ENCODE results near the gene RPS2.

RPS2 gene

GRCh38 chr16:1999866-2000514 lies 35.4 kb upstream of the RPS2 start:
- FAIRE-seq (no peak), DNase-seq (ENCODE audit: insufficient read length, low spot score) (no peak)
- no peak for TF ChIP-seq POU2F2 (IDR thresholded peaks at IDR 0.05; ENCODE audit: low read depth, low read length)
- TF ChIP-seq TAF1 (IDR thresholded peaks at IDR 0.05; ENCODE audit: low read depth, low read length), result no peak
- TF ChIP-seq POLR2A (IDR thresholded peaks at IDR 0.05; ENCODE audit: low read depth, low read length), result no peak
- TF ChIP-seq POLR2AphosphoS5 (IDR thresholded peaks at IDR 0.05; ENCODE audit: low read depth, low read length), result no peak
- no peak for TF ChIP-seq SPI1 (IDR thresholded peaks at IDR 0.05; ENCODE audit: low read depth, low read length)
- no peak for TF ChIP-seq PAX5 (IDR thresholded peaks at IDR 0.05; ENCODE audit: insufficient read depth, low read length, severe bottlenecking)

DNA sequence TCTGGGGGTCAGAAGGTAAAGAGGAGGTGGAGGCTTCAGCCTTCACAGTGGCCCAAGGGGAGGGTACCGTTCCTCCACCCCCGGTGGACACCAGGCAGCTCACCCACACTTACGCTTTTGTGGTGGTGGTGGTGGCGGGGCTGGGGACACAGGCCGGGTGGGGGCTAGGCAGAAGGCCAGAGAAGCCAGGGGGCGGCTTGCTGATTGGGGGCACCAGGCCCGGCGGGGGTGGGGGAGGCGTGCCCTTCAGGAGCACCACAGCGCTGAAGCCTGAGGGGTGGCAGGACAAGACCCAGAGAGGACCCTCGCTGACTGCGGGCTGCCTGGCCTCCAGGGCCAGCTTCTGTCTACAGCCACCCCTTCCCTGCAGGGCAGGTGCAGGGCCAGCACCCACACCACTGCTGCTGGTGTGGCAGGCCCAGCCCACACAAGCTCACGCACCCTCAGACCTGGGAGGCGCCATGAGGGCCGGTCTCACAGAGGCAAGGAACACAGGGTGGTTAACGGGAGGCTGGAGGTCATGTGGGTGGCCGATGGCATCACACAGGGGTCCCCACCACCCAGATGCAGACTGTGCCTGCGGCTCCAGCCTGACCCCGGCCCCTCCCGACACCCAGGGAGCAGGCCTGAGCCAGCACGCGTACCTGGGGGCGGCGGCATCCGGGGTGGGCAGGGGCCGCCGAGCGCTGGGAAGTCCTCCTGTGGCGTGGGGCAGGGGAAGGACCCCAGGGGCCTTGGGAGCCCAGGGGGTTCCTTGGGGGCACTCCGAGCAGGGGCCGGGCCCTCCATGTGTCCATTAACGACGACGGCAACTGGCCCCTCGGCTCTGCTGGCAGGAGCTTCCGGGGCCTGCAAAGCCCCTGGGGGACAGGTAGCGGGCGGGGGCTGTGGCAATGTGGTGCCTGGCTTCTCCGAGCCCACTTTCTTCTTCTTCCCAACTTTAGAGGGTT lies 34.5 kb upstream of the RPS2 start:
- no peak for DNase-seq (ENCODE audit: insufficient read length, low spot score)
- no peak for FAIRE-seq
- TF ChIP-seq POU2F2 (IDR thresholded peaks at IDR 0.05; ENCODE audit: low read depth, low read length), result no peak
- no peak for TF ChIP-seq PAX5 (IDR thresholded peaks at IDR 0.05; ENCODE audit: insufficient read depth, low read length, severe bottlenecking)
- no peak for TF ChIP-seq TAF1 (IDR thresholded peaks at IDR 0.05; ENCODE audit: low read depth, low read length)
- TF ChIP-seq POLR2AphosphoS5 (IDR thresholded peaks at IDR 0.05; ENCODE audit: low read depth, low read length), result no peak

GRCh38 chr16:1998360-1998835 lies 33.8 kb upstream of the RPS2 start:
- no peak for FAIRE-seq

GRCh38 chr16:1997494-1998359 lies 33.1 kb upstream of the RPS2 start:
- TF ChIP-seq POLR2A (IDR thresholded peaks at IDR 0.05; ENCODE audit: low read depth, low read length), result no peak
- no peak for TF ChIP-seq SPI1 (IDR thresholded peaks at IDR 0.05; ENCODE audit: low read depth, low read length)
- no peak for TF ChIP-seq POU2F2 (IDR thresholded peaks at IDR 0.05; ENCODE audit: low read depth, low read length)
- TF ChIP-seq POLR2AphosphoS5 (IDR thresholded peaks at IDR 0.05; ENCODE audit: low read depth, low read length), result no peak
- TF ChIP-seq TAF1 (IDR thresholded peaks at IDR 0.05; ENCODE audit: low read depth, low read length), result no peak
- TF ChIP-seq PAX5 (IDR thresholded peaks at IDR 0.05; ENCODE audit: insufficient read depth, low read length, severe bottlenecking), result no peak
- DNase-seq (ENCODE audit: insufficient read length, low spot score) (no peak), FAIRE-seq (no peak)

More at GRCh38 chr16:1998360-1998835, 33.8 kb upstream of the RPS2 start:
- TF ChIP-seq POLR2AphosphoS5 (IDR thresholded peaks at IDR 0.05; ENCODE audit: low read depth, low read length), result no peak
- TF ChIP-seq SPI1 (IDR thresholded peaks at IDR 0.05; ENCODE audit: low read depth, low read length), result no peak
- TF ChIP-seq PAX5 (IDR thresholded peaks at IDR 0.05; ENCODE audit: insufficient read depth, low read length, severe bottlenecking), result no peak
- TF ChIP-seq POU2F2 (IDR thresholded peaks at IDR 0.05; ENCODE audit: low read depth, low read length), result no peak
- no peak for TF ChIP-seq TAF1 (IDR thresholded peaks at IDR 0.05; ENCODE audit: low read depth, low read length)
- TF ChIP-seq POLR2A (IDR thresholded peaks at IDR 0.05; ENCODE audit: low read depth, low read length), result no peak
- DNase-seq (ENCODE audit: insufficient read length, low spot score), result no peak

- FAIRE-seq (peak; percentile 73), DNase-seq (ENCODE audit: insufficient read length, low spot score) (no peak)
- TF ChIP-seq POU2F2 (IDR thresholded peaks at IDR 0.05; ENCODE audit: low read depth, low read length) (no peak), POLR2AphosphoS5 (IDR thresholded peaks at IDR 0.05; ENCODE audit: low read depth, low read length) (no peak), PAX5 (IDR thresholded peaks at IDR 0.05; ENCODE audit: insufficient read depth, low read length, severe bottlenecking) (no peak), TAF1 (IDR thresholded peaks at IDR 0.05; ENCODE audit: low read depth, low read length) (no peak), SPI1 (IDR thresholded peaks at IDR 0.05; ENCODE audit: low read depth, low read length) (no peak), POLR2A (IDR thresholded peaks at IDR 0.05; ENCODE audit: low read depth, low read length) (no peak)
Observed at GRCh38 chr16:1993731-1994131, 29.1 kb upstream of the RPS2 start.

DNA sequence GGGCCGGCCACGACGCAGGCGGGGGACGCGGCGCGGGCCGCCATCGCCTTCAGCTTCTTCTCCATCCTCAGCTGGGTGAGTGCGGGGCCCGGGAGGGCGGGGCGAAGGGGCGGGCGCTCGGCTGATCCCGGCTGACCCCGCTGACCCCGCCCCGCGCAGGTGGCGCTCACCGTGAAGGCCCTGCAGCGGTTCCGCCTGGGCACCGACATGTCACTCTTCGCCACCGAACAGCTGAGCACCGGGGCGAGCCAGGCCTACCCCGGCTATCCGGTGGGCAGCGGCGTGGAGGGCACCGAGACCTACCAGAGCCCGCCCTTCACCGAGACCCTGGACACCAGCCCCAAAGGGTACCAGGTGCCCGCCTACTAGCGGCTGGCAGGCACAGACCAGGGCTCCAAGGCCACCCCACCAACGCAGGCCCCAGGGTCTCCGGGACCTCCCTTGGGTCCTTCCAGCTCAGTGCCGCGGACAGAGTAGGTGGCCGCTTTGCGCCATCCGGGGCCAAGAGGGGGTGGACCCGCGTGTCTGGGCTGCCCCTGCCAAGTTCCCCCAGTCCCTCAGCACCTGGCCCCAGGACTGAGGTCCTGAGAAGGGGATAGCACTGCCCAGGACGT lies 28.2 kb upstream of the RPS2 start:
- DNase-seq (ENCODE audit: insufficient read length, low spot score) (no peak), FAIRE-seq (no peak)
- TF ChIP-seq POLR2AphosphoS5 (IDR thresholded peaks at IDR 0.05; ENCODE audit: low read depth, low read length), result no peak
- TF ChIP-seq POU2F2 (IDR thresholded peaks at IDR 0.05; ENCODE audit: low read depth, low read length), result no peak
- no peak for TF ChIP-seq SPI1 (IDR thresholded peaks at IDR 0.05; ENCODE audit: low read depth, low read length)
- TF ChIP-seq POLR2A (IDR thresholded peaks at IDR 0.05; ENCODE audit: low read depth, low read length), result no peak
- TF ChIP-seq PAX5 (IDR thresholded peaks at IDR 0.05; ENCODE audit: insufficient read depth, low read length, severe bottlenecking), result no peak
- TF ChIP-seq TAF1 (IDR thresholded peaks at IDR 0.05; ENCODE audit: low read depth, low read length), result no peak

DNA sequence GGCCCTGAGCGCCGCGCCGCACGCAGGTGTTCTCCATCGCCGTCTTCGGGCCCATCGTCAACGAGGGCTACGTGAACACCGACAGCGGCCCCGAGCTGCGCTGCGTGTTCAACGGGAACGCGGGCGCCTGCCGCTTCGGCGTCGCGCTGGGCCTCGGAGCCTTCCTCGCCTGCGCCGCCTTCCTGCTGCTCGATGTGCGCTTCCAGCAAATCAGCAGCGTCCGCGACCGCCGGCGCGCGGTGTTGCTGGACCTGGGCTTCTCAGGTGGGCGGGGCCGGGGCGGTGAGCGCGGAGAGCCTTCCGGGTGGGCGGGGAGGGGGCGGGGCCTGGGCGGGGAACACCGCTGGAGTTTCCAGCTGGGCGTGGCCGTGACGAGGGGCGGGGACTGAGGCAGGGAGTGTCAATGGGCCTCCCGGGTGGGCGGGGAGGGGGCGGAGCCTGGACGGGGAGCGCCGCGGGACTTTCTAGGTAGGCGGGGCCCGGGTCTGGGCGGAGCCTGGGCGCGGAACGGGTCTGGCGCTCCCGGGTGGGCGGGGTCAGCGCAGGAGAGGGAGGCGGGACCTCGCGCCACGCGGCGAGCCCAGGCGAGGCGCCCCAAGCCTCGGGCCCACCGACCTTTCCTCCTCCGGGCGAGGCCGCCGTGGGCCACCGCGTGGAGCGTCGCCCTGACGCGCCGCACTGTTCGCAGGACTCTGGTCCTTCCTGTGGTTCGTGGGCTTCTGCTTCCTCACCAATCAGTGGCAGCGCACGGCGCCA lies 27.5 kb upstream of the RPS2 start:
- DNase-seq (ENCODE audit: insufficient read length, low spot score) (peak; percentile 99), FAIRE-seq (peak; percentile 72)
- TF ChIP-seq SPI1 (IDR thresholded peaks at IDR 0.05; ENCODE audit: low read depth, low read length) (no peak), TAF1 (IDR thresholded peaks at IDR 0.05; ENCODE audit: low read depth, low read length) (0 out of 2 replicates have a peak, but pooled peaks have one; percentile 24), PAX5 (IDR thresholded peaks at IDR 0.05; ENCODE audit: insufficient read depth, low read length, severe bottlenecking) (no peak), POU2F2 (IDR thresholded peaks at IDR 0.05; ENCODE audit: low read depth, low read length) (no peak), POLR2A (IDR thresholded peaks at IDR 0.05; ENCODE audit: low read depth, low read length) (peak; percentile 35; the same call in 1 of the 2 replicates), POLR2AphosphoS5 (IDR thresholded peaks at IDR 0.05; ENCODE audit: low read depth, low read length) (0 out of 2 replicates have a peak, but pooled peaks have one; percentile 22)

DNA sequence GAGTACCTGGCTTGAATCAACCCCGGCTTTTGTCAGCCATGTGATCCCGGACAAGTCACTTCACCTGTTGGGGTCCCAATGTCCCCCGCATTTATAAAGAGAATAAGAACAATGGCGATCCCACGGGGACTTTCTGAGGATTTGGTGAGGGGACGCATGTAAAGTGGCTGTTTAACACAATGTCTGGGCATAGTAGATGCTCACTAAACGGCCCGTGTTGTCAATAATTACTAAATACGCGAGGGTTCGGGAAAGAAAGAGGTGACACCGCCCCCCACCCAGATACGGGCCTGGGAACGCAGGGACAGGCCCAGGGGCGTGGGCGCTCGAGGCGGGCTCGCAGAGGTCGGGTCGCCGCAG lies 26.9 kb upstream of the RPS2 start:
- no peak for FAIRE-seq
- DNase-seq (ENCODE audit: insufficient read length, low spot score), result no peak

More for the DNA sequence above, 26.9 kb upstream of the RPS2 start:
- no peak for TF ChIP-seq POLR2AphosphoS5 (IDR thresholded peaks at IDR 0.05; ENCODE audit: low read depth, low read length)
- TF ChIP-seq TAF1 (IDR thresholded peaks at IDR 0.05; ENCODE audit: low read depth, low read length), result no peak
- no peak for TF ChIP-seq POU2F2 (IDR thresholded peaks at IDR 0.05; ENCODE audit: low read depth, low read length)
- no peak for TF ChIP-seq PAX5 (IDR thresholded peaks at IDR 0.05; ENCODE audit: insufficient read depth, low read length, severe bottlenecking)
- no peak for TF ChIP-seq SPI1 (IDR thresholded peaks at IDR 0.05; ENCODE audit: low read depth, low read length)
- no peak for TF ChIP-seq POLR2A (IDR thresholded peaks at IDR 0.05; ENCODE audit: low read depth, low read length)

All from GM12891 (cell line).